ENCODE measurements around the gene UBXN2A. TPM values are rescaled to one million over a fixed set of nuclear protein-coding genes. Genes with fewer than 3 reads are reported as not detected.
A peak's percentile ranks its signal among the peaks of the same experiment; 100 is the strongest.

UBXN2A gene
- total and polyA plus RNA-seq, 2 of the 8 experiments (the other 6 are each of a cell fraction or from before 2014, with no cell fraction given), result 3.6 to 20.4 TPM

DNA sequence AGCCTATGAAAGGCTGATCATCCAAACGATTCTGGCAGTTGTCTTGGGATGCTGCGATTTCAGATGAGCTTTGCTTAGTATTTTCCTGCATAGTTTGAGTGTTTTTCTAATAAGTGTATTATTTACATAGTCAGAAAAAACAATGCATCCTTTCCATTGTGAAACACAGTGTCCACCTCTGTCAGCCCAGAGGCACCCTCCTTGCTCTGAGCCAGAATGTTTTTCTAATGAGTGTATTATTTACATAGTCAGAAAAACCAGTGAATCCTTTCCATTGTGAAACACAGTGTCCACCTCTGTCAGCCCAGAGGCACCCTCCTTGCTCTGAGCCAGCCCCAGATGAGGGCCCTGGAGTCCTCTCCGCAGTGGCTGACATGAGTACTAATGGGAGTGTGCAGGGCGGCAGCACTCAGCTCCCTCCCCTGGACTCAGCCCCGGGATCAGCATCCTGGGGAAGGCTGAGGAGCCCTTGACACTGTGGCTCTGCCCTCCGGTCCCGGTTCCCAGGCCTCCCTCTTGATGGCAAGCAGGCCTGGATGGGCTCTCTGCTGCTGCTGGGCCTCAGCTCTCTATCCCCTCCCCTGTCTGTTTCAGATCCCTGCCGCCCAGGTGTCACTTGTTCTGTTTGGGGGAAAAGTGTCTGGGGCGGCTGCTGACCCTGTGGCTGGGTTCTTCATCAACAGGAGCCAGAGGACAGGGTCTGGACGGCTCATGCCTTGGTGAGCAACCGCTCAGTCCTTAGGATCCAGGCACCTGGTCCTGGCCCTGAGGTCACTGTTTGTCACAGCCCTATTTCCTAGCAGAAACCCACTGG is 75.5 kb downstream of the UBXN2A start:
- no peak overlapping the region for H3K27ac ChIP-seq (ENCODE audit: low read depth, low read length)
- peak overlapping the region; percentile 43 for H3K18ac ChIP-seq (ENCODE audit: extremely low read depth, low read length)
- H3K56ac ChIP-seq (replicated peaks; ENCODE audit: insufficient read length, low read depth, low read length), result no peak overlapping the region
- no peak overlapping the region for H3K4me2 ChIP-seq (ENCODE audit: insufficient read depth in 1 of 2, low read depth in 2 of 2, low read length in 2 of 2)
- H3K79me2 ChIP-seq (ENCODE audit: control insufficient read depth in 1 of 2, insufficient read depth in 2 of 2, low read length in 2 of 2), result no peaks in the 10 kb centered on the region
- no peaks in the 10 kb centered on the region; the same call in 1 of the 2 replicates for H3K23me2 ChIP-seq (ENCODE audit: low read depth, low read length)
- FAIRE-seq (no peak), DNase-seq (ENCODE audit: low read depth in 1 of 2, low spot score in 2 of 2) (no peak)
- peak overlapping the region; percentile 62; the same call in 1 of the 2 replicates for H2BK12ac ChIP-seq (ENCODE audit: low read depth, low read length)
- peak overlapping the region; percentile 5; the same call in 1 of the 2 replicates for H2AK5ac ChIP-seq (ENCODE audit: low read depth, low read length)
- no peak overlapping the region for H3K23ac ChIP-seq (ENCODE audit: insufficient read length)
- no peak overlapping the region for H2BK120ac ChIP-seq (replicated peaks; ENCODE audit: low read depth, low read length)
- H2BK5ac ChIP-seq (ENCODE audit: low read depth, low read length), result no peak overlapping the region
- CTCF ChIA-PET (ENCODE audit: partially characterized antibody), result interaction anchor here (0.7 to 1.4 kb wide), 6 partner anchors 10 to 89 kb away, joined by 3 to 5 read pairs (median 4); partner anchors contain the start of gene ATAD2B
- no peak overlapping the region for H3K14ac ChIP-seq (ENCODE audit: insufficient read length)
- POLR2A ChIA-PET (ENCODE audit: partially characterized antibody), result interaction anchor here (0.7 to 2.3 kb wide), 8 partner anchors 10 to 324 kb away, joined by 3 to 9 read pairs (median 4); partner anchors contain the start of gene ATAD2B
- H3K27me3 ChIP-seq (replicated peaks in 1 of 4; ENCODE audit: control insufficient read depth in 3 of 4, extremely low read depth in 1 of 4, insufficient read depth in 3 of 4, low read length in 3 of 4), result peaks cover 0 to 4% (median 0%) of the 10 kb centered on the region in 4 experiments; a peak in 2 of 7 replicates
- no peak overlapping the region for H4K5ac ChIP-seq (ENCODE audit: insufficient read length, low read depth, low read length)
- H2BK15ac ChIP-seq (ENCODE audit: low read length), result peak overlapping the region; percentile 72; the same call in 1 of the 2 replicates
- peak overlapping the region; percentile 72 for H4K8ac ChIP-seq (ENCODE audit: extremely low read depth, insufficient read depth, low read length)
- no peak overlapping the region for H3K4ac ChIP-seq (replicated peaks; ENCODE audit: insufficient read length, low read depth, low read length)
- no peak overlapping the region for H2BK20ac ChIP-seq (ENCODE audit: low read length)
- H3K36me3 ChIP-seq (ENCODE audit: control insufficient read depth in 2 of 4, insufficient read depth in 4 of 4, low read length in 3 of 4), result no peaks in the 10 kb centered on the region
- H2AFZ ChIP-seq (ENCODE audit: low read length), result no peak overlapping the region
- H4K20me1 ChIP-seq (replicated peaks in 1 of 2; ENCODE audit: control insufficient read depth in 1 of 2, insufficient read depth in 2 of 2, low read length in 2 of 2), result no peaks in the 10 kb centered on the region
- WGBS, 2 experiments (ENCODE audit: extremely low coverage in 1 of 2, insufficient coverage in 1 of 2, insufficient read length in 1 of 2, insufficient replicate concordance in 2 of 2, low coverage in 1 of 2, low lambda C conversion rate in 2 of 2, missing lambda C conversion rate in 1 of 2), result 74% methylated on average over 11 of the region's 11 CpGs; no CpG with 5 or more reads in 1 of the 2 experiments
- H3K9me3 ChIP-seq (ENCODE audit: insufficient read depth in 2 of 2, low read depth in 1 of 2, low read length in 1 of 2), result no peaks in the 10 kb centered on the region
- H3K9ac ChIP-seq (replicated peaks in 1 of 4; ENCODE audit: extremely low read depth in 1 of 4, low read depth in 3 of 4, low read length in 3 of 4), result no peak overlapping the region
- H3K4me3 ChIP-seq (ENCODE audit: extremely low read depth in 1 of 4, insufficient read depth in 2 of 4, low read depth in 3 of 4, low read length in 4 of 4), result no peak overlapping the region
- no peaks in the 10 kb centered on the region for H3K79me1 ChIP-seq (ENCODE audit: low read depth, low read length)
- H3K4me1 ChIP-seq (replicated peaks in 1 of 4; ENCODE audit: control insufficient read depth in 3 of 4, insufficient read depth in 4 of 4, low read length in 3 of 4), result peaks cover 0 to 31% (median 6%) of the 10 kb centered on the region in 4 experiments; a peak in 5 of 7 replicates
- no peak overlapping the region for H4K91ac ChIP-seq (replicated peaks; ENCODE audit: insufficient read length, low read length)
- TF ChIP-seq, protein P1, sequence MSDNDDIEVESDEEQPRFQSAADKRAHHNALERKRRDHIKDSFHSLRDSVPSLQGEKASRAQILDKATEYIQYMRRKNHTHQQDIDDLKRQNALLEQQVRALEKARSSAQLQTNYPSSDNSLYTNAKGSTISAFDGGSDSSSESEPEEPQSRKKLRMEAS (IDR thresholded peaks at IDR 0.05), result no peak
- TF ChIP-seq SIRT6 (IDR thresholded peaks at IDR 0.05; ENCODE audit: low read length) (no peak), EGR1 (IDR thresholded peaks at IDR 0.05; ENCODE audit: borderline replicate concordance, low read depth, low read length) (no peak), MAFK (IDR thresholded peaks at IDR 0.05; ENCODE audit: low read depth, low read length) (no peak), ASH2L (IDR thresholded peaks at IDR 0.05; ENCODE audit: low read length) (no peak), GTF2F1 (IDR thresholded peaks at IDR 0.05; ENCODE audit: borderline replicate concordance, low read depth, low read length) (no peak), POU5F1 (IDR thresholded peaks at IDR 0.05; ENCODE audit: low read depth, low read length) (no peak), HDAC2 (IDR thresholded peaks at IDR 0.05; ENCODE audit: borderline replicate concordance in 1 of 2, low read depth in 2 of 2, low read length in 2 of 2) (no peak)
- TF ChIP-seq, protein P2, sequence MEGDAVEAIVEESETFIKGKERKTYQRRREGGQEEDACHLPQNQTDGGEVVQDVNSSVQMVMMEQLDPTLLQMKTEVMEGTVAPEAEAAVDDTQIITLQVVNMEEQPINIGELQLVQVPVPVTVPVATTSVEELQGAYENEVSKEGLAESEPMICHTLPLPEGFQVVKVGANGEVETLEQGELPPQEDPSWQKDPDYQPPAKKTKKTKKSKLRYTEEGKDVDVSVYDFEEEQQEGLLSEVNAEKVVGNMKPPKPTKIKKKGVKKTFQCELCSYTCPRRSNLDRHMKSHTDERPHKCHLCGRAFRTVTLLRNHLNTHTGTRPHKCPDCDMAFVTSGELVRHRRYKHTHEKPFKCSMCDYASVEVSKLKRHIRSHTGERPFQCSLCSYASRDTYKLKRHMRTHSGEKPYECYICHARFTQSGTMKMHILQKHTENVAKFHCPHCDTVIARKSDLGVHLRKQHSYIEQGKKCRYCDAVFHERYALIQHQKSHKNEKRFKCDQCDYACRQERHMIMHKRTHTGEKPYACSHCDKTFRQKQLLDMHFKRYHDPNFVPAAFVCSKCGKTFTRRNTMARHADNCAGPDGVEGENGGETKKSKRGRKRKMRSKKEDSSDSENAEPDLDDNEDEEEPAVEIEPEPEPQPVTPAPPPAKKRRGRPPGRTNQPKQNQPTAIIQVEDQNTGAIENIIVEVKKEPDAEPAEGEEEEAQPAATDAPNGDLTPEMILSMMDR (IDR thresholded peaks at IDR 0.05; ENCODE audit: control extremely low read depth in 1 of 3, insufficient read depth in 1 of 3, low read depth in 1 of 3, low read length in 3 of 3), result no peak

Data from H1 (cell line).